IMR-90 (cell line): ENCODE measurements around the gene IL17A.

Experiments
- BHLHE40 ChIP-seq: fragments of 150-350 bp; IDR thresholded peaks from 2 replicates; pipeline ENCODE4 v1.6.1; 2016; ENCODE audit warnings: mild to moderate bottlenecking, low read depth, low read length
- CEBPB ChIP-seq: IDR thresholded peaks from 2 replicates; pipeline ENCODE4 v1.6.1; 2012; ENCODE audit warnings: low read depth, low read length, improper control_type of control experiment
- FOS ChIP-seq: fragments of 150-350 bp; IDR thresholded peaks from 2 replicates; pipeline ENCODE4 v1.6.1; 2016; ENCODE audit warnings: low read depth, low read length
- MAFK ChIP-seq: IDR thresholded peaks from 2 replicates; pipeline ENCODE4 v1.6.1; 2012; ENCODE audit warnings: low read depth, low read length, improper control_type of control experiment
- MAZ ChIP-seq: IDR thresholded peaks from 2 replicates; pipeline ENCODE4 v1.6.1; 2012; ENCODE audit warnings: low read depth, mild to moderate bottlenecking, low read length, improper control_type of control experiment, moderate library complexity, borderline replicate concordance
- MXI1 ChIP-seq: IDR thresholded peaks from 2 replicates; pipeline ENCODE4 v1.6.1; 2012; ENCODE audit warnings: low read depth, mild to moderate bottlenecking, low read length, moderate library complexity, borderline replicate concordance
- POLR2A ChIP-seq: IDR thresholded peaks from 2 replicates; pipeline ENCODE4 v1.6.1; 2012; ENCODE audit warnings: mild to moderate bottlenecking, low read depth, low read length
- RAD21 ChIP-seq: IDR thresholded peaks from 2 replicates; pipeline ENCODE4 v1.6.1; 2012; ENCODE audit warnings: low read length, improper control_type of control experiment
- RCOR1 ChIP-seq: IDR thresholded peaks from 2 replicates; pipeline ENCODE4 v1.6.1; 2012; ENCODE audit warnings: mild to moderate bottlenecking, low read length, improper control_type of control experiment; ENCODE audit not compliant: insufficient replicate concordance
- RFX5 ChIP-seq: IDR thresholded peaks from 2 replicates; pipeline ENCODE4 v1.8.0; 2012; ENCODE audit warnings: low read depth, mild to moderate bottlenecking, low read length, moderate library complexity
- SMC3 ChIP-seq: fragments of 150-350 bp; IDR thresholded peaks from 2 replicates; pipeline ENCODE4 v1.6.1; 2016; ENCODE audit warnings: low read depth, mild to moderate bottlenecking, antibody characterized with exemption, low read length, moderate library complexity
- TF ChIP-seq, protein P1 (sequence below): conservative IDR thresholded peaks from 2 replicates; pipeline ENCODE4 v1.5.1; 2012; ENCODE audit warnings: mild to moderate bottlenecking, low read depth, low read length, improper control_type of control experiment
- TF ChIP-seq, protein P2 (sequence below): fragments of 150-350 bp; IDR thresholded peaks from 2 replicates; pipeline ENCODE4 v1.6.1; 2017; ENCODE audit warnings: mild to moderate bottlenecking, antibody characterized with exemption, low read length, low read depth

DNA sequence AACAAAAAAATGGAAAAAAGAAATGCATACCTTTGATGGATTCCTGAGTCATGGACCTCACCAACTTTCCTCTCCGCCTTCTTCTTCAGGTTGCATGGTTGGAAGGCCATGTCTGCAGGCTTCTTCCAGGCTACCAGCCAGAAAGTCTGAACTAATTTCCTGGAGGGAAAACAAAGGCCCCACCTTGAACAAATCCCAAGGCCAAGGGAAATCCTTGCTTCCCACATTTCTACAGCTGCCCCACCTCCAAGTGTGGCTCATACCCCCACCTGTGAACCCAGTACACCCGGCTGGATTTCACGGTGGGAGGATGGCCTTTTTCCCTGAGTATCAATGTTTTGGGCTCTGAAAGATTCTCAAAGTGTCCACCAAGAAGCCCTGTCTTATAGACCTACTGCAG, 22.4 kb downstream of the IL17A start:
- TF ChIP-seq POLR2A (no peak), RFX5 (no peak), RCOR1 (no peak), MAZ (no peak), MXI1 (no peak), RAD21 (no peak), BHLHE40 (no peak), SMC3 (no peak), FOS (no peak), CEBPB (no peak), MAFK (no peak)
- TF ChIP-seq, protein P1, sequence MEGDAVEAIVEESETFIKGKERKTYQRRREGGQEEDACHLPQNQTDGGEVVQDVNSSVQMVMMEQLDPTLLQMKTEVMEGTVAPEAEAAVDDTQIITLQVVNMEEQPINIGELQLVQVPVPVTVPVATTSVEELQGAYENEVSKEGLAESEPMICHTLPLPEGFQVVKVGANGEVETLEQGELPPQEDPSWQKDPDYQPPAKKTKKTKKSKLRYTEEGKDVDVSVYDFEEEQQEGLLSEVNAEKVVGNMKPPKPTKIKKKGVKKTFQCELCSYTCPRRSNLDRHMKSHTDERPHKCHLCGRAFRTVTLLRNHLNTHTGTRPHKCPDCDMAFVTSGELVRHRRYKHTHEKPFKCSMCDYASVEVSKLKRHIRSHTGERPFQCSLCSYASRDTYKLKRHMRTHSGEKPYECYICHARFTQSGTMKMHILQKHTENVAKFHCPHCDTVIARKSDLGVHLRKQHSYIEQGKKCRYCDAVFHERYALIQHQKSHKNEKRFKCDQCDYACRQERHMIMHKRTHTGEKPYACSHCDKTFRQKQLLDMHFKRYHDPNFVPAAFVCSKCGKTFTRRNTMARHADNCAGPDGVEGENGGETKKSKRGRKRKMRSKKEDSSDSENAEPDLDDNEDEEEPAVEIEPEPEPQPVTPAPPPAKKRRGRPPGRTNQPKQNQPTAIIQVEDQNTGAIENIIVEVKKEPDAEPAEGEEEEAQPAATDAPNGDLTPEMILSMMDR = no peak
- TF ChIP-seq, protein P2, sequence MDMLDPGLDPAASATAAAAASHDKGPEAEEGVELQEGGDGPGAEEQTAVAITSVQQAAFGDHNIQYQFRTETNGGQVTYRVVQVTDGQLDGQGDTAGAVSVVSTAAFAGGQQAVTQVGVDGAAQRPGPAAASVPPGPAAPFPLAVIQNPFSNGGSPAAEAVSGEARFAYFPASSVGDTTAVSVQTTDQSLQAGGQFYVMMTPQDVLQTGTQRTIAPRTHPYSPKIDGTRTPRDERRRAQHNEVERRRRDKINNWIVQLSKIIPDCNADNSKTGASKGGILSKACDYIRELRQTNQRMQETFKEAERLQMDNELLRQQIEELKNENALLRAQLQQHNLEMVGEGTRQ = no peak
